ENCODE results near the gene HNRNPAB.

The HNRNPAB gene

DNA sequence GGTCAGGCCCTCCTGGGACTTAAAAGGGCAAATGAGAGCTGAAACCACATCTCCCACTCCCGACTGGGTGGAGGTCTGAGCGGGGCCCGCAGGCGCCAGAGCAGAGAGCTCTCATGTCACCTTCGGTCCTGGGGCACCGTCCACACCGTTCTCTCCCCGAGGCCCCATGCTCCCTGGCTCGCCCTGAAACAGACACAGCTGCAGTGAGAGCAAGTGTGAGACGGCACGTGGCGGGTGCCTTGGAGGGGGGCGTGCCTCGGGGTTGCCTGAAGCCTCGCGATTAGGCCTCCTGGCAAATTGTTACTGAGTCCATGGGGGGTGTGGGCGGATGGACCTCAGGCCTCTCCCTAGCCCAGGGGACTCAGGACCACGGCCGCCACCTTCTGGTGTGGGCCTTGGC lies 52.4 kb downstream of the HNRNPAB start:
- DNase-seq (ENCODE audit: insufficient read length, low spot score) (no peak), FAIRE-seq (no peak)
- TF ChIP-seq CTCF (IDR thresholded peaks at IDR 0.05; ENCODE audit: insufficient read depth, missing control alignments): no peak

- no peak for TF ChIP-seq CTCF (IDR thresholded peaks at IDR 0.05; ENCODE audit: insufficient read depth, missing control alignments)
- FAIRE-seq: no peak
Measured at GRCh38 chr5:178257650-178258049, 53.3 kb downstream of the HNRNPAB start.

GRCh38 chr5:178259623-178260536 lies 55.5 kb downstream of the HNRNPAB start:
- TF ChIP-seq CTCF (IDR thresholded peaks at IDR 0.05; ENCODE audit: insufficient read depth, missing control alignments): no peak
- FAIRE-seq (no peak), DNase-seq (ENCODE audit: insufficient read length, low spot score) (no peak)

More at GRCh38 chr5:178257650-178258049, 53.3 kb downstream of the HNRNPAB start:
- no peak for DNase-seq (ENCODE audit: insufficient read length, low spot score)
